NB4 (cell line): Measurements from ENCODE around the gene MYBL2.

ENCODE experiments used
- CTCF ChIP-seq: IDR thresholded peaks from one replicate; pipeline ENCODE4 v1.5.1; 2012; ENCODE audit warnings: low read depth, low read length
- MAX ChIP-seq: IDR thresholded peaks from 2 replicates; pipeline ENCODE4 v1.6.1; 2011; ENCODE audit warnings: low read depth, low read length
- POLR2A ChIP-seq: IDR thresholded peaks from 2 replicates; pipeline ENCODE4 v1.6.1; 2011; ENCODE audit warnings: mild to moderate bottlenecking; ENCODE audit not compliant: insufficient read length; ENCODE audit errors: extremely low read depth

- TF ChIP-seq CTCF = no peak
- no peak for TF ChIP-seq POLR2A
- TF ChIP-seq MAX = no peak
These were observed 79.6 kb downstream of the MYBL2 start for GRCh38 chr20:43746344-43747137.
